GM18517 (cell line): Measurements from ENCODE around the gene TTLL12.

Experiments used
- ATAC-seq: cut with Tn5 transposase; IDR thresholded peaks from one replicate; pipeline ENCODE4 v1.9.1; 2021; ENCODE audit warnings: mild to moderate bottlenecking, moderate library complexity; ENCODE audit not compliant: unreplicated experiment

Gene TTLL12

GRCh38 chr22:43131773-43132501 is 55.0 kb downstream of the TTLL12 start:
- ATAC-seq = no peak

- no peak for ATAC-seq
Observed at GRCh38 chr22:43129426-43130425, 57.2 kb downstream of the TTLL12 start.

- no peak for ATAC-seq
Observed at GRCh38 chr22:43128928-43129424, 58.0 kb downstream of the TTLL12 start.

GRCh38 chr22:43128116-43128515 is 58.8 kb downstream of the TTLL12 start:
- ATAC-seq = no peak

GRCh38 chr22:43127166-43127908 is 59.6 kb downstream of the TTLL12 start:
- ATAC-seq = no peak

DNA sequence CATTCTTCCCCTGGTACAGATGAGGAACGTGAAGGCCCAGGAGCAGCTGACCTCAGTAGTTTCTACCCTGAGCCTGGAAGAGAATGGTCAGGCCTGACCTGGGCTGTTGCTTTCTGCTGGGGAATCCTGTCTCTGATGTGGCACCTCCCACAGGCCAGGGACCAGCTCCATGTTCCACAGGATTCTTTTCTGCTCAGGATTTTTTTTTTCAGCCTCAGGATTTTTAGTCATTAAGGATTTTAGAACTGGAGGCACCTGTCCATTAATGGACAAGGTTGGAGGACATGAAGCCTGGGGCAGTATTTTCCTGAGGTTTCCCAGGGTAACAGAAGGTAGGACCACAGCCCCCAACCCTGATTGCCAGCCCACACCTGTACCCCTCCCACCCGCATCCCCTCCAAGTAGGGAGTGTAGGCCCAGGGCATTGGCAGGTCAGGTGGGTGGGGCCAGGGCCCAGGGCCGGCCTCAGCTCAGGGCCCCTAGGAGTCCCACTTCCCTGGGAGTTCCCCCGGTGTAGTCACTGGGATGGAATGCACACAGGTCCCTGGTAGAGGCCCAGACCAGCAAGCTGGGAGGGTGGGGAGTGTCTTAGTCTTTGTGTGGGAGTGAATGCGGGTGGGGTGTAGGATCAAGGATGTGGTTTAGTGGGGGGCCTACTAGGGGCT is 60.3 kb downstream of the TTLL12 start:
- no peak for ATAC-seq

DNA sequence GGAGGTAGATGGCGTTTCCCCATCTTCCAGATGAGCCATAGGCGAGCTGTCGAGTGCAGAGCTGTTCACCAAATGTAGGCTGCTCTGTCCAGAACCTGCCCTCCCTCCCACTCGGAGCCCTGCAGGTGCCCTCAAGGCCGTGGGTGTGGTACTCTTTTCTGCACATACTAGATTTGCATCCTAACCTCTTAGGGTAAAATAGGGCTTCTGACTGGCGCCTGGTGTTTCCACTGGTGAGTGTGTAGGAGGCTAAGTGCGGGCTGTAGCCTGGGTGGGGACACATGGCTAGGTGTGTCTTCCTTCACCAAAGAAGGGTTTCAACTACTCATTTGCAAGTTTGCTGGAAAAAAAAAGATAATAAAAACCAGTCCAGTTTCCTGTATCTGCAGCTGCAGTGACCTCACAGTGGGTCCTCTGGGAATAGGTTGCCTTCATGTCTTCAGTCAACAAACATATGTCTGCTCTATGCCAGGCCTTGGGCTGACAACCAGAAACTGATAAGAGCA is 67.9 kb downstream of the TTLL12 start:
- peak; percentile 74 for ATAC-seq

DNA sequence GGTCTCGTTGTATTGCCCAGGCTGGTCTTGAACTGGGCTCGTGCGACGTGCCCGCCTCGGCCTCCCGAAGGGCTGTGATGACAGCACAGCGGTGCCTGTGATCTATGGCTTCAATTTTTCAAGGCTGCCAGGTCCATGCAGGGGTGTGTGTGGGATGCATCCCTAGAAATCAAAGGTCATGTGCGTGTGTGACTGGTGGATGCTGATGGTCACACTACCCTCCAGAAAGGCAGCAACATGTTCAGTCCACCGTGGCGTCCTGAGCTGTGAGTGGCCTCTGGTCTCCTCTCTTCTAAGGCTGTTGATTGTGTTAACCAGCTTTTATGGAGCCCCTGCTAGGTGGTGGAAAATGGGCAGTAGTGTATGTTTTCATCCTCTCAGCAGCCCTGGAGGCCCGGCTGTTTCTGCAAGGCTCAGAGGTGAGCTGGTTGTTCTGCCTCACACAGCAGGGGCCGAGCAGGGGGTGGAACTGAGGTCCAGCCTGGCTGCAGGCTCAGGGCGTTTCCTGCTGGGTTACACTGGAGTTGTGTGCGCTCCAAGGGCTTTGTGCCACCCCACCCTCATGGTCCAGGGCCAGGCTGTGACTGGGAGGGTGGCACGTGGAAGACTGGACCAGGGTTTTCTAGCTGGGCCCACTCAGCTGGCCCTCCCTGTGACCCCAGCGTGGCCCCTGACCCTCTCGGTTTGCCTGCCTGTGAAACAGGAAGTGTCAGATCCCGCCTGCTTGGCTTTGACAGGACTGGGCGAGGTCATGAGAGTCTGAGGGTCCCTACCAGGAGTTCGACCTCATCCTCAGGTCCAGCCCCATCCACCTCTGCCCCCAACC is 68.7 kb downstream of the TTLL12 start:
- no peak for ATAC-seq

DNA sequence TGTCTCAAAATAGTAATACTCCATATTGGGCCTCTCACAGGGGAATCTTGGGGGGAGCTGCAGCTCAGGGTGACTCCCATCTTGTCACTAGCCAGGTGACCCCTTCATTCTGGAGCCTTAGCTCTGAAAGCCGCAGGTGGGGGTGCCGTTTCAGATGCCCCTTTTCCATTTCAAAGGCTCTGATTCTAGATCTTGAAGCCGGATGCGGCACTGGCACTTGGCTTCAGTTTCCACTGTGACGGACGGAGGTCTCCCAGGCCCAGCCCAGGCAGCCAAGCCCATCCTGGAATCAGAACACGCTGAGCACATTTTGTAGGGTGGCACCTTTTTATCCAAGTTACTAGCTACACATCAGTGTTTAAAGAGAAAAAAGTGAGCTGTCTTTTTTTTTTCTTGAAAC is 70.0 kb downstream of the TTLL12 start:
- no peak for ATAC-seq
